Measurements from ENCODE around the gene CCDC112. TPM values are rescaled to one million over a fixed set of nuclear protein-coding genes. Genes with fewer than 3 reads are reported as not detected.

CCDC112 gene
- total and polyA plus RNA-seq, 9 of the 15 experiments (the other 6 are each of a cell fraction or from before 2014, with no cell fraction given), result 3.3 to 15.3 (median 7.4) TPM

GRCh38 chr5:115263078-115263380 is 33.4 kb downstream of the CCDC112 start (continued):
- TF ChIP-seq DLX4 (CRISPR knock-in tag; IDR thresholded peaks at IDR 0.05) (no peak), TBL1XR1 (IDR thresholded peaks at IDR 0.05; ENCODE audit: low read length in 2 of 2) (0 out of 4 replicates have a peak, but pooled peaks of 1 of the 2 experiments have one; percentile 31), KDM1A (IDR thresholded peaks at IDR 0.05) (0 out of 4 replicates have a peak, but pooled peaks of 1 of the 2 experiments have one; percentile 73), ZNF318 (IDR thresholded peaks at IDR 0.05; ENCODE audit: borderline replicate concordance in 1 of 2, low read depth in 1 of 2) (no peak), MAFG (tag; conservative IDR thresholded peaks at IDR 0.05) (no peak), SFPQ (IDR thresholded peaks at IDR 0.05; ENCODE audit: low read depth, low read length) (no peak), KDM2B (CRISPR knock-in tag; IDR thresholded peaks at IDR 0.05) (no peak), HBP1 (CRISPR knock-in tag; IDR thresholded peaks at IDR 0.05) (no peak), STAT6 (CRISPR knock-in tag; IDR thresholded peaks at IDR 0.05) (no peak), SMAD4 (CRISPR knock-in tag; conservative IDR thresholded peaks at IDR 0.05) (0 out of 2 replicates have a peak, but pooled peaks have one; percentile 2), NCOA6 (IDR thresholded peaks at IDR 0.05) (no peak), TRIM24 (IDR thresholded peaks at IDR 0.05) (0 out of 4 replicates have a peak, but pooled peaks of 1 of the 2 experiments have one; percentile 7), MEF2D (tag; conservative IDR thresholded peaks at IDR 0.05; ENCODE audit: low read depth) (no peak)

Measured in K562 (cell line).